Astrocyte (in vitro differentiated cells and primary cell): ENCODE data around the gene RPS21. TPM values are rescaled to one million over a fixed set of nuclear protein-coding genes. Genes with fewer than 3 reads are reported as not detected.

Experiments
- DNase-seq: peaks from one replicate; pipeline ENCODE4 v3.0.0-alpha.2; 2010; ENCODE audit warnings: low read depth
- FAIRE-seq: peaks from 2 replicates; lab custom pipeline; 2011; peaks lifted over from hg19 to GRCh38; lab: Jason Lieb, UNC
- H2AFZ ChIP-seq: 2 replicates; pipeline ENCODE4 v1.6.0; 2012; ENCODE audit warnings: low read depth, low read length, inconsistent platforms
- H3K27ac ChIP-seq: 2 replicates; pipeline ENCODE4 v1.5.1; 2011; ENCODE audit warnings: low read depth, low read length, inconsistent platforms
- H3K27me3 ChIP-seq: 2 replicates; pipeline ENCODE4 v1.6.0; 2011; ENCODE audit warnings: low read length, inconsistent platforms; ENCODE audit not compliant: insufficient read depth
- H3K36me3 ChIP-seq: 2 replicates; pipeline ENCODE4 v1.5.1; 2011; ENCODE audit warnings: low read length, inconsistent platforms; ENCODE audit not compliant: insufficient read depth
- H3K4me1 ChIP-seq: 2 replicates; pipeline ENCODE4 v1.5.1; 2011; ENCODE audit warnings: low read length, inconsistent platforms; ENCODE audit not compliant: insufficient read depth
- H3K4me2 ChIP-seq: 2 replicates; pipeline ENCODE4 v1.6.0; 2012; ENCODE audit warnings: low read length, inconsistent platforms
- H3K4me3 ChIP-seq: 2 replicates; pipeline ENCODE4 v1.5.1; 2011; ENCODE audit warnings: low read depth, mild to moderate bottlenecking, low read length, inconsistent platforms; ENCODE audit not compliant: insufficient read depth
- H3K79me2 ChIP-seq: 2 replicates; pipeline ENCODE4 v1.6.0; 2012; ENCODE audit warnings: mild to moderate bottlenecking, low read length, inconsistent platforms; ENCODE audit not compliant: insufficient read depth
- H3K9ac ChIP-seq: 2 replicates; pipeline ENCODE4 v1.6.0; 2012; ENCODE audit warnings: mild to moderate bottlenecking, low read length, inconsistent platforms
- H3K9me3 ChIP-seq: 2 replicates; pipeline ENCODE4 v1.5.1; 2012; ENCODE audit warnings: low read depth, mild to moderate bottlenecking, low read length, inconsistent platforms; ENCODE audit not compliant: insufficient read depth
- H4K20me1 ChIP-seq: 2 replicates; pipeline ENCODE4 v1.6.0; 2012; ENCODE audit warnings: low read length, inconsistent platforms; ENCODE audit not compliant: insufficient read depth
- H3K27ac Mint-ChIP-seq: one replicate; pipeline ENCODE4 v1.8.0; 2021; ENCODE audit warnings: mild to moderate bottlenecking, mixed read lengths; ENCODE audit not compliant: unreplicated experiment
- H3K27me3 Mint-ChIP-seq: one replicate; pipeline ENCODE4 v1.8.0; 2021; ENCODE audit warnings: low read depth, mixed read lengths; ENCODE audit not compliant: unreplicated experiment
- H3K36me3 Mint-ChIP-seq: one replicate; pipeline ENCODE4 v1.8.0; 2021; ENCODE audit warnings: low read depth, mixed read lengths; ENCODE audit not compliant: unreplicated experiment
- H3K4me1 Mint-ChIP-seq: one replicate; pipeline ENCODE4 v1.8.0; 2021; ENCODE audit warnings: low read depth, mixed read lengths; ENCODE audit not compliant: unreplicated experiment
- H3K4me3 Mint-ChIP-seq: one replicate; pipeline ENCODE4 v1.8.0; 2021; ENCODE audit warnings: mild to moderate bottlenecking, moderate library complexity, mixed read lengths; ENCODE audit not compliant: unreplicated experiment
- H3K9me3 Mint-ChIP-seq: one replicate; pipeline ENCODE4 v1.8.0; 2021; ENCODE audit warnings: mild to moderate bottlenecking, mixed read lengths; ENCODE audit not compliant: unreplicated experiment
- CTCF ChIP-seq: IDR thresholded peaks from 2 replicates; pipeline ENCODE4 v1.5.1; 2011; ENCODE audit warnings: low read depth, mild to moderate bottlenecking, inconsistent platforms, low read length, moderate library complexity; ENCODE audit not compliant: insufficient read depth
- EZH2 ChIP-seq: IDR thresholded peaks from 2 replicates; pipeline ENCODE4 v1.6.1; 2012; ENCODE audit warnings: mild to moderate bottlenecking, low read length, inconsistent platforms; ENCODE audit not compliant: insufficient read depth
- total RNA-seq: library from RNA; stranded (reverse); gene quantifications from 2 replicates; pipeline ENCODE4 v1.2.1, GENCODE V29; 2021

RPS21 gene
- total RNA-seq, 1 donor from 2014 or later, result 1,251 TPM

GRCh38 chr20:62400541-62400940, 13.6 kb downstream of the RPS21 start:
- no peaks in the 10 kb centered on the region for H3K36me3 ChIP-seq
- H4K20me1 ChIP-seq, result peaks cover 19% of the 10 kb centered on the region
- no peak overlapping the region for H3K4me3 ChIP-seq
- no peaks in the 10 kb centered on the region for H3K4me1 Mint-ChIP-seq
- H3K27ac ChIP-seq, result no peak overlapping the region
- no peak for FAIRE-seq
- no peaks in the 10 kb centered on the region for H3K4me1 ChIP-seq
- H3K36me3 Mint-ChIP-seq, result peaks cover 8% of the 10 kb centered on the region
- no peak overlapping the region for H3K27ac Mint-ChIP-seq
- H3K4me2 ChIP-seq, result no peak overlapping the region
- H3K9ac ChIP-seq, result no peak overlapping the region
- no peaks in the 10 kb centered on the region for H3K9me3 ChIP-seq
- H2AFZ ChIP-seq, result no peak overlapping the region
- H3K27me3 ChIP-seq, result no peaks in the 10 kb centered on the region
- H3K79me2 ChIP-seq, result no peaks in the 10 kb centered on the region
- H3K27me3 Mint-ChIP-seq, result peaks cover 3% of the 10 kb centered on the region
- no peak for TF ChIP-seq CTCF
- TF ChIP-seq EZH2, result no peak
- no peak for DNase-seq
- H3K9me3 Mint-ChIP-seq, result no peaks in the 10 kb centered on the region
- H3K4me3 Mint-ChIP-seq, result no peak overlapping the region

DNA sequence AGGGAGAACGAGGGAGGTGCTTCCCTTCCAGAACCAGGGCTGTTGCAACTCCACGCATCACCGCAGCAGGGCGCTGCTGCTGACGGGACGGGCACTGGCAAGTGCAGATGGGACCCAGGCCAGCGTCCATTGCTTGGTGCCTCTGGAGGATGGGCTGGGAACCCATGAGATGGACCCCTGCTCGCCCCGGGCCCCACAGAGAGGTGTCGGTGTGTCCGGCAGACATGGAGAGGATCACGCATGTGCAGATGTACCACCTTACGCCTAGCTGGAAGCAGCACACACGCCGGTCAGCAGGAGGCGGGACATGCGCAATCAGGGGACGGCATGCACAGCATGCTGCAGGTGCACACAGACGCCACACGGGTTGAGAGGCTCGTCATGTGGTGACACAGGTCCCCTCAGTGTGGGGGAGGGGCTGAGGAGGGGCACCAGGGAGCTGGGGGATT, 14.5 kb downstream of the RPS21 start:
- no peak for FAIRE-seq

More for the DNA sequence above, 14.5 kb downstream of the RPS21 start:
- Mint-ChIP-seq H3K27ac (no peak overlapping the region), H3K4me3 (no peak overlapping the region), H3K9me3 (no peaks in the 10 kb centered on the region), H3K36me3 (peaks cover 8% of the 10 kb centered on the region), H3K27me3 (peaks cover 3% of the 10 kb centered on the region), H3K4me1 (peaks cover 3% of the 10 kb centered on the region)
- no peak overlapping the region for H3K4me3 ChIP-seq
- H3K79me2 ChIP-seq, result peaks cover under 1% of the 10 kb centered on the region
- peaks cover 27% of the 10 kb centered on the region for H4K20me1 ChIP-seq
- DNase-seq, result no peak
- H3K4me1 ChIP-seq, result peaks cover 5% of the 10 kb centered on the region
- H3K27me3 ChIP-seq, result no peaks in the 10 kb centered on the region
- H3K9me3 ChIP-seq, result no peaks in the 10 kb centered on the region
- no peak overlapping the region for H3K27ac ChIP-seq
- no peak overlapping the region for H3K9ac ChIP-seq
- H2AFZ ChIP-seq, result no peak overlapping the region
- H3K4me2 ChIP-seq, result no peak overlapping the region
- TF ChIP-seq CTCF (no peak), EZH2 (no peak)
- H3K36me3 ChIP-seq, result no peaks in the 10 kb centered on the region
